Pulmonary artery endothelial cell (primary cell): Measurements from ENCODE around the gene SURF2. TPM values are rescaled to one million over a fixed set of nuclear protein-coding genes. Genes with fewer than 3 reads are reported as not detected.

Experiments
- DNase-seq: peaks from one replicate; pipeline ENCODE4 v3.0.0-alpha.2; 2011; ENCODE audit warnings: low read depth, low spot score
- total RNA-seq: library from RNA; depleted of rRNA; stranded (reverse); fragments of >200 nt; gene quantifications from 2 replicates; pipeline ENCODE4 v1.2.3, GENCODE V29; 2014

SURF2 gene
- total RNA-seq, 1 donor from 2014 or later, result 17.5 TPM

GRCh38 chr9:133335924-133336811 is 20.2 kb upstream of the SURF2 start, which contains the start of gene SURF6:
TSS of gene SURF6 (minus strand) at chr9:133336188. CDS start at chr9:133336132, 56 bp downstream.
- DNase-seq, result peak; percentile 60

GRCh38 chr9:133339641-133340040 is 16.7 kb upstream of the SURF2 start:
- no peak for DNase-seq

GRCh38 chr9:133340256-133340655 is 16.1 kb upstream of the SURF2 start:
- no peak for DNase-seq

- DNase-seq, result no peak
These were observed 15.4 kb upstream of the SURF2 start for GRCh38 chr9:133340916-133341315.

GRCh38 chr9:133341369-133342068 is 14.8 kb upstream of the SURF2 start:
- no peak for DNase-seq

GRCh38 chr9:133342069-133342406 is 14.3 kb upstream of the SURF2 start:
- DNase-seq, result no peak

GRCh38 chr9:133342570-133342969 is 13.8 kb upstream of the SURF2 start:
- DNase-seq, result no peak

GRCh38 chr9:133344071-133344470 is 12.3 kb upstream of the SURF2 start:
- no peak for DNase-seq

- DNase-seq, result no peak
These were observed 11.4 kb upstream of the SURF2 start for GRCh38 chr9:133344979-133345378.

GRCh38 chr9:133345596-133345995 is 10.8 kb upstream of the SURF2 start:
- no peak for DNase-seq

GRCh38 chr9:133346021-133346785 is 10.1 kb upstream of the SURF2 start:
- DNase-seq, result no peak

GRCh38 chr9:133347515-133347984 is 8.8 kb upstream of the SURF2 start:
- no peak for DNase-seq

- DNase-seq, result peak; percentile 88
These were observed 8.2 kb upstream of the SURF2 start, which contains the start of the genes MED22 and RPL7A for GRCh38 chr9:133347985-133348717. TSS of gene MED22 (minus strand) at chr9:133348131. CDS start at chr9:133346662, 1,469 bp downstream. TSS of gene RPL7A (plus strand) at chr9:133348218. CDS start at chr9:133348244, 26 bp downstream.

- no peak for DNase-seq
These were observed 7.4 kb upstream of the SURF2 start for GRCh38 chr9:133348718-133349573.

GRCh38 chr9:133349965-133350616 is 6.3 kb upstream of the SURF2 start:
- DNase-seq, result no peak

- no peak for DNase-seq
These were observed 4.8 kb upstream of the SURF2 start for GRCh38 chr9:133351526-133351907.

GRCh38 chr9:133351908-133352634 is 4.3 kb upstream of the SURF2 start:
- DNase-seq, result peak; percentile 24

GRCh38 chr9:133352635-133353340 is 3.6 kb upstream of the SURF2 start:
- DNase-seq, result no peak
